Right lobe of liver (tissue), 6 donors: ENCODE data around the gene ATG2A. TPM values are rescaled to one million over a fixed set of nuclear protein-coding genes. Genes with fewer than 3 reads are reported as not detected.

Experiments used
- ATAC-seq, 4 donors: fragments of 200-7000 bp; cut with Tn5 transposase; one replicate each; pipeline ENCODE4 v1.9.1; 2020; ENCODE audit warnings: mild to moderate bottlenecking in 4 of 4, moderate library complexity in 4 of 4
- DNase-seq, 3 donors: peaks; one replicate each; pipeline ENCODE4 v3.0.0-alpha.2; 2020
- H3K27ac ChIP-seq, 3 donors: fragments of 200-600 bp; one replicate each; pipeline ENCODE4 v1.8.0; 2022
- H3K27me3 ChIP-seq, 2 donors: fragments of 200-600 bp; one replicate each; pipeline ENCODE4 v1.8.0; 2022
- H3K36me3 ChIP-seq, 4 donors: fragments of 200-600 bp; sonication (generic) in 1 of 4; one replicate each; pipeline versions ENCODE4 v1.5.1 to v1.8.0; 2017 to 2022; ENCODE audit warnings: control low read depth in 1 of 4
- H3K4me1 ChIP-seq, 4 donors: fragments of 200-600 bp; sonication (generic) in 1 of 4; one replicate each; pipeline versions ENCODE4 v1.5.1 to v1.8.0; 2017 to 2022; ENCODE audit warnings: control low read depth in 1 of 4
- H3K4me3 ChIP-seq, 3 donors: fragments of 200-600 bp; one replicate each; pipeline ENCODE4 v1.8.0; 2022
- H3K9me3 ChIP-seq, 4 donors: fragments of 200-600 bp; sonication (generic) in 1 of 4; one replicate each; pipeline versions ENCODE4 v1.5.1 to v1.8.0; 2017 to 2022; ENCODE audit warnings: control low read depth in 1 of 4
- CTCF ChIP-seq, 4 donors: fragments of 200-600 bp in 3 of 4; fragments of 450-650 bp in 1 of 4; IDR thresholded peaks; one replicate each; pipeline versions ENCODE4 v1.5.1 to v1.8.0; 2016 to 2022; ENCODE audit warnings: antibody characterized with exemption in 4 of 4, mild to moderate bottlenecking in 2 of 4
- POLR2A ChIP-seq: fragments of 450-650 bp; IDR thresholded peaks from one replicate; pipeline ENCODE4 v1.6.1; 2017; ENCODE audit warnings: antibody characterized with exemption, mild to moderate bottlenecking
- WGBS: methylation state at CpG from one replicate; pipeline ENCODE4 v1.1.6; 2018; ENCODE audit warnings: low coverage, low lambda C conversion rate; ENCODE audit not compliant: insufficient coverage; ENCODE audit errors: missing lambda C conversion rate; 5-methylcytosine and 5-hydroxymethylcytosine counted together
- intact Hi-C, 2 donors: fragments of 100-400 bp; cut with DNase I; formaldehyde crosslinking; loops; one replicate each; pipeline versions ENCODE4 v1.11.2 to v1.14.1; 2022
- total RNA-seq, 6 experiments: library from RNA; depleted of rRNA in 2 of 6; stranded (reverse); fragments of >200 nt in 2 of 6; fragmentation: NEBNext Ultra II Directional in 3 of 6; extraction: Animal tissue kit (Norgen Biotek cat#: 25700) in 3 of 6; gene quantifications; one replicate each; pipeline versions ENCODE4 v1.1.0 to v1.2.4, GENCODE V29; 2016 to 2023
- donor health status: DM: no; HTN: yes; CAD: no.
- donor health status: DM: no; HTN: no; CAD: no.
- donor health status: DM: no; HTN: no; CAD: no.
- donor health status: DM: no; HTN: yes; CAD: no.
- donor health status: DM: no; HTN: yes; CAD: no.

The ATG2A gene
- total RNA-seq, 6 experiments from 2014 or later: 26.4 to 42.9 (median 32.2) TPM

- Histone ChIP-seq H3K4me3 (peak overlapping the region; percentile 75 to 91 (median 91)), H3K4me1 (peaks cover 0 to 37% (median 11%) of the 10 kb centered on the region in 4 donors), H3K36me3 (peaks cover 0 to 15% (median under 1%) of the 10 kb centered on the region in 4 donors), H3K27me3 (no peaks in the 10 kb centered on the region), H3K27ac (peak overlapping the region; percentile 84 to 95 (median 90)), H3K9me3 (no peaks in the 10 kb centered on the region)
- WGBS: 37% methylated on average over 9 of the region's 25 CpGs
- DNase-seq (peak; percentile 87 to 95 (median 92)), ATAC-seq (peak; percentile 71 to 82 (median 73))
- intact Hi-C loops: loop anchor here in 1 of 2 donors (2.0 kb wide), 1 partner anchor 47 kb away; no protein-coding TSS in a partner anchor
- peak; percentile 86 for TF ChIP-seq POLR2A
- TF ChIP-seq CTCF (IDR thresholded peaks at IDR 0.05): peak in 2 of 4 donors; percentile 11 to 44
Measured at GRCh38 chr11:64893194-64894069, 23.6 kb downstream of the ATG2A start.

GRCh38 chr11:64892838-64893193 lies 24.2 kb downstream of the ATG2A start:
- intact Hi-C loops: no loop called here
- Histone ChIP-seq H3K36me3 (peaks cover 0 to 8% (median 0%) of the 10 kb centered on the region in 4 donors), H3K9me3 (no peaks in the 10 kb centered on the region), H3K27ac (peak overlapping the region; percentile 84 to 95 (median 90)), H3K4me3 (peak overlapping the region; percentile 75 to 91 (median 91)), H3K4me1 (peaks cover 0 to 43% (median 13%) of the 10 kb centered on the region in 4 donors), H3K27me3 (no peaks in the 10 kb centered on the region)
- DNase-seq (peak in 1 of 3 donors; percentile 53), ATAC-seq (peak in 2 of 4 donors; percentile 0 to 2)
- no peak for TF ChIP-seq POLR2A
- no peak for TF ChIP-seq CTCF (IDR thresholded peaks at IDR 0.05)
- WGBS: 50% methylated on average over 3 of the region's 10 CpGs

- peak overlapping the region; percentile 84 to 95 (median 90) for H3K27ac ChIP-seq
- TF ChIP-seq POLR2A (no peak), CTCF (IDR thresholded peaks at IDR 0.05) (no peak)
Measured at GRCh38 chr11:64892411-64892831, 24.6 kb downstream of the ATG2A start.

GRCh38 chr11:64891880-64892279 lies 25.1 kb downstream of the ATG2A start:
- Histone ChIP-seq H3K36me3 (no peaks in the 10 kb centered on the region), H3K27ac (peak overlapping the region in 2 of 3 donors; percentile 90 to 95), H3K4me3 (peak overlapping the region; percentile 75 to 91 (median 91)), H3K9me3 (no peaks in the 10 kb centered on the region), H3K4me1 (peaks cover 0 to 48% (median 14%) of the 10 kb centered on the region in 4 donors), H3K27me3 (no peaks in the 10 kb centered on the region)
- no peak for ATAC-seq
- WGBS: 40% methylated on average over 5 of the region's 5 CpGs
- DNase-seq: peak in 1 of 3 donors; percentile 49
- TF ChIP-seq CTCF (IDR thresholded peaks at IDR 0.05) (no peak), POLR2A (no peak)
- intact Hi-C loops: no loop called here

More at GRCh38 chr11:64892411-64892831, 24.6 kb downstream of the ATG2A start:
- no peaks in the 10 kb centered on the region for H3K9me3 ChIP-seq
- ATAC-seq: peak in 2 of 4 donors; percentile 1 to 2
- intact Hi-C loops: no loop called here
- peak in 1 of 3 donors; percentile 57 for DNase-seq
- H3K4me1 ChIP-seq: peaks cover 0 to 47% (median 14%) of the 10 kb centered on the region in 4 donors
- H3K36me3 ChIP-seq: peaks cover 0 to 5% (median 0%) of the 10 kb centered on the region in 4 donors
- 15% methylated on average over 3 of the region's 11 CpGs for WGBS
- no peaks in the 10 kb centered on the region for H3K27me3 ChIP-seq
- peak overlapping the region; percentile 75 to 91 (median 91) for H3K4me3 ChIP-seq
